Pulmonary artery endothelial cell (primary cell): Measurements from ENCODE around the gene FLT1. TPM values are rescaled to one million over a fixed set of nuclear protein-coding genes. Genes with fewer than 3 reads are reported as not detected.

Experiments used
- DNase-seq: peaks from one replicate; pipeline ENCODE4 v3.0.0-alpha.2; 2011; ENCODE audit warnings: low read depth, low spot score
- total RNA-seq: library from RNA; depleted of rRNA; stranded (reverse); fragments of >200 nt; gene quantifications from 2 replicates; pipeline ENCODE4 v1.2.3, GENCODE V29; 2014

FLT1 gene
- total RNA-seq, 1 donor from 2014 or later, result 110 TPM

GRCh38 chr13:28490061-28490460, 4.9 kb downstream of the FLT1 start:
- peak; percentile 66 for DNase-seq

GRCh38 chr13:28489524-28489931, 5.4 kb downstream of the FLT1 start:
- no peak for DNase-seq

- DNase-seq, result no peak
These were observed 6.4 kb downstream of the FLT1 start for GRCh38 chr13:28488376-28489005.

- no peak for DNase-seq
These were observed 8.9 kb downstream of the FLT1 start for GRCh38 chr13:28485996-28486543.

GRCh38 chr13:28485551-28485950, 9.4 kb downstream of the FLT1 start:
- DNase-seq, result no peak

GRCh38 chr13:28485097-28485496, 9.8 kb downstream of the FLT1 start:
- no peak for DNase-seq

GRCh38 chr13:28483313-28483931, 11.5 kb downstream of the FLT1 start:
- DNase-seq, result no peak

- no peak for DNase-seq
These were observed 15.9 kb downstream of the FLT1 start for GRCh38 chr13:28479005-28479404.

- no peak for DNase-seq
These were observed 16.8 kb downstream of the FLT1 start for GRCh38 chr13:28478127-28478526.

GRCh38 chr13:28477709-28477973, 17.3 kb downstream of the FLT1 start:
- DNase-seq, result no peak

- no peak for DNase-seq
These were observed 17.8 kb downstream of the FLT1 start for GRCh38 chr13:28476919-28477708.

GRCh38 chr13:28475916-28476725, 18.8 kb downstream of the FLT1 start:
- peak; percentile 82 for DNase-seq

GRCh38 chr13:28474491-28475134, 20.3 kb downstream of the FLT1 start:
- DNase-seq, result no peak

- DNase-seq, result no peak
These were observed 21.9 kb downstream of the FLT1 start for GRCh38 chr13:28473044-28473443.

- DNase-seq, result no peak
These were observed 23.5 kb downstream of the FLT1 start for GRCh38 chr13:28471421-28471820.

- DNase-seq, result no peak
These were observed 24.6 kb downstream of the FLT1 start for GRCh38 chr13:28470296-28470695.

- DNase-seq, result no peak
These were observed 25.6 kb downstream of the FLT1 start for GRCh38 chr13:28469316-28469715.

- DNase-seq, result no peak
These were observed 26.7 kb downstream of the FLT1 start for GRCh38 chr13:28468023-28468915.

- peak; percentile 81 for DNase-seq
These were observed 27.9 kb downstream of the FLT1 start for GRCh38 chr13:28467034-28467433.

- DNase-seq, result no peak
These were observed 28.8 kb downstream of the FLT1 start for GRCh38 chr13:28466151-28466550.
